IMR-90 (cell line): ENCODE results near the gene EGFL7. TPM values are rescaled to one million over a fixed set of nuclear protein-coding genes. Genes with fewer than 3 reads are reported as not detected.

Experiments
- ATAC-seq: fragments of 200-7000 bp; cut with Tn5 transposase; 2 replicates; pipeline ENCODE4 v1.9.1; 2020; ENCODE audit warnings: low read depth, mild to moderate bottlenecking, moderate library complexity
- BruUV-seq: library from RNA; stranded (reverse); fragments of 400-500 nt; replicated peaks from 2 replicates; lab custom pipeline; 2021; lab: Mats Ljungman, UMichigan
- CTCF ChIA-PET: fragments of 300-600 bp; formaldehyde crosslinking; extraction: SDS; loops from one replicate; lab custom pipeline; 2021; ENCODE audit warnings: antibody characterized with exemption; lab: Yijun Ruan, JAX
- POLR2A ChIA-PET: fragments of 300-600 bp; sonication (Branson Sonifier 250); formaldehyde crosslinking; loops from one replicate; lab custom pipeline; 2022; ENCODE audit warnings: antibody characterized with exemption; ENCODE audit not compliant: unreplicated experiment; lab: Charles Lee
- DNase-seq: peaks from one replicate; pipeline ENCODE4 v3.0.0; 2013
- H2AFZ ChIP-seq: replicated peaks from 2 replicates; pipeline ENCODE3; 2013; ENCODE audit warnings: low read length, mild to moderate bottlenecking; ENCODE audit not compliant: poor library complexity
- H2AK5ac ChIP-seq: 2 replicates; pipeline ENCODE4 v1.6.1; 2013; ENCODE audit warnings: low read depth, low read length, inconsistent platforms
- H2AK9ac ChIP-seq: replicated peaks from 2 replicates; pipeline ENCODE3; 2013; ENCODE audit warnings: mild to moderate bottlenecking, low read depth, low read length, moderate library complexity; ENCODE audit not compliant: poor library complexity
- H2BK120ac ChIP-seq: 2 replicates; pipeline ENCODE4 v1.6.1; 2013; ENCODE audit warnings: low read depth, low read length, inconsistent platforms
- H2BK15ac ChIP-seq: 3 replicates; pipeline ENCODE4 v1.6.1; 2013; ENCODE audit warnings: low read depth, low read length, inconsistent platforms
- H2BK20ac ChIP-seq: 2 replicates; pipeline ENCODE4 v1.6.1; 2013; ENCODE audit warnings: low read depth, mild to moderate bottlenecking, inconsistent platforms, low read length, moderate library complexity
- H2BK5ac ChIP-seq: 2 replicates; pipeline ENCODE4 v1.6.1; 2013; ENCODE audit warnings: mild to moderate bottlenecking, low read depth, low read length, inconsistent platforms; ENCODE audit not compliant: poor library complexity, severe bottlenecking
- H3K14ac ChIP-seq: replicated peaks from 2 replicates; pipeline ENCODE4 v1.6.1; 2013; ENCODE audit warnings: low read depth, low read length, inconsistent platforms
- H3K18ac ChIP-seq: 2 replicates; pipeline ENCODE4 v1.6.1; 2013; ENCODE audit warnings: low read depth, low read length, control low read depth
- H3K23ac ChIP-seq: 2 replicates; pipeline ENCODE4 v1.6.1; 2013; ENCODE audit warnings: low read depth, low read length, inconsistent platforms
- H3K27ac ChIP-seq: 2 replicates; pipeline ENCODE4 v1.5.1; 2013; ENCODE audit warnings: mild to moderate bottlenecking, control low read depth, low read length; ENCODE audit not compliant: insufficient read depth
- H3K27me3 ChIP-seq: 2 replicates; pipeline ENCODE4 v1.6.1; 2013; ENCODE audit warnings: low read length; ENCODE audit not compliant: control insufficient read depth, insufficient read depth
- H3K36me3 ChIP-seq: 2 replicates; pipeline ENCODE4 v1.6.1; 2013; ENCODE audit warnings: low read length, mixed read lengths; ENCODE audit not compliant: control insufficient read depth, insufficient read depth
- H3K4ac ChIP-seq: 2 replicates; pipeline ENCODE4 v1.6.1; 2013; ENCODE audit warnings: low read depth, low read length, inconsistent platforms
- H3K4me1 ChIP-seq: 2 replicates; pipeline ENCODE4 v1.6.1; 2013; ENCODE audit warnings: low read length, mixed read lengths; ENCODE audit not compliant: control insufficient read depth, insufficient read depth
- H3K4me2 ChIP-seq: 2 replicates; pipeline ENCODE4 v1.6.1; 2013; ENCODE audit warnings: low read depth, mild to moderate bottlenecking, control low read depth, low read length, moderate library complexity
- H3K4me3 ChIP-seq: 2 replicates; pipeline ENCODE4 v1.5.1; 2013; ENCODE audit warnings: low read depth, mild to moderate bottlenecking, control low read depth, low read length, moderate library complexity; ENCODE audit not compliant: insufficient read depth
- H3K56ac ChIP-seq: 2 replicates; pipeline ENCODE4 v1.6.1; 2013; ENCODE audit warnings: low read length, inconsistent platforms; ENCODE audit not compliant: insufficient read depth; ENCODE audit errors: extremely low read depth
- H3K79me1 ChIP-seq, 2 experiments: 2 replicates each; pipeline ENCODE4 v1.6.1; 2013; ENCODE audit warnings: low read length in 2 of 2, inconsistent platforms in 1 of 2, low read depth in 1 of 2
- H3K9ac ChIP-seq: 2 replicates; pipeline ENCODE4 v1.6.1; 2013; ENCODE audit warnings: low read depth, low read length, control low read depth
- H3K9me1 ChIP-seq: 2 replicates; pipeline ENCODE4 v1.6.1; 2013; ENCODE audit warnings: low read length, inconsistent platforms; ENCODE audit not compliant: insufficient read depth
- H3K9me3 ChIP-seq: 2 replicates; pipeline ENCODE4 v1.6.1; 2013; ENCODE audit warnings: low read length; ENCODE audit not compliant: control insufficient read depth, insufficient read depth
- H4K20me1 ChIP-seq: 2 replicates; pipeline ENCODE4 v1.6.1; 2013; ENCODE audit warnings: low read length, inconsistent platforms; ENCODE audit not compliant: insufficient read depth
- H4K5ac ChIP-seq: 2 replicates; pipeline ENCODE4 v1.6.1; 2013; ENCODE audit warnings: mild to moderate bottlenecking, low read depth, low read length, control low read depth
- H4K8ac ChIP-seq, 2 experiments: 2 replicates each; pipeline ENCODE4 v1.6.1; 2013; ENCODE audit warnings: low read depth in 2 of 2, low read length in 2 of 2, control low read depth in 1 of 2, inconsistent platforms in 1 of 2
- H4K91ac ChIP-seq: 2 replicates; pipeline ENCODE4 v1.6.1; 2013; ENCODE audit warnings: low read depth, low read length, inconsistent platforms; ENCODE audit not compliant: insufficient read depth
- RAD21 ChIP-seq: IDR thresholded peaks from 2 replicates; pipeline ENCODE4 v1.6.1; 2012; ENCODE audit warnings: low read length, improper control_type of control experiment
- WGBS, 2 experiments: methylation state at CpG; one replicate each; pipeline versions ENCODE4 v1.1.5 to v1.1.7; 2013; ENCODE audit warnings: missing lambda C conversion rate in 2 of 2; ENCODE audit not compliant: insufficient read length in 1 of 2; ENCODE audit errors: extremely low coverage in 2 of 2; 5-methylcytosine and 5-hydroxymethylcytosine counted together
- dilution Hi-C: fragments of 300-500 bp; cut with HindIII; formaldehyde crosslinking; loops from one replicate; pipeline ENCODE4 v1.14.3; 2018; ENCODE audit warnings: low sequenced_read_pairs; ENCODE audit not compliant: unreplicated experiment
- in situ Hi-C: fragments of 300-500 bp; cut with MboI; formaldehyde crosslinking; loops from 3 replicates; pipeline ENCODE4 v1.14.3; 2019; ENCODE audit warnings: low sequenced_read_pairs, inconsistent platforms, mixed read lengths
- intact Hi-C: fragments of 100-400 bp; cut with micrococcal nuclease; formaldehyde crosslinking; loops from 2 replicates; pipeline ENCODE4 v1.10.0; 2022
- polyA plus RNA-seq, 3 experiments: library from polyadenylated mRNA; depleted of rRNA; stranded (reverse); fragments of >200 nt; gene quantifications; 2 replicates each; pipeline ENCODE4 v1.2.3, GENCODE V29; 2012; ENCODE audit warnings: low replicate concordance in 1 of 3
- total RNA-seq: library from RNA; depleted of rRNA; stranded (reverse); fragments of >200 nt; gene quantifications from 2 replicates; pipeline ENCODE4 v1.2.3, GENCODE V29; 2012

Gene EGFL7
- total and polyA plus RNA-seq, 2 of the 4 experiments (the other 2 are of a cell fraction), result 2.2 to 10.4 TPM

GRCh38 chr9:136672431-136673087, 9.8 kb downstream of the EGFL7 start:
- Histone ChIP-seq H3K4ac (no peak overlapping the region), H4K20me1 (no peaks in the 10 kb centered on the region; the same call in none of the 2 replicates), H4K8ac (no peak overlapping the region), H3K18ac (no peak overlapping the region), H4K91ac (no peak overlapping the region), H3K9me1 (no peaks in the 10 kb centered on the region), H2BK5ac (no peak overlapping the region), H3K27me3 (no peaks in the 10 kb centered on the region; the same call in 1 of the 2 replicates), H2BK15ac (no peak overlapping the region), H4K5ac (no peak overlapping the region), H2AK5ac (no peak overlapping the region), H3K9ac (no peak overlapping the region), H3K4me1 (no peaks in the 10 kb centered on the region), H3K4me3 (no peak overlapping the region), H2BK20ac (no peak overlapping the region), H3K36me3 (peaks cover 18% of the 10 kb centered on the region; the same call in 1 of the 2 replicates), H3K14ac (no peak overlapping the region), H3K79me1 (no peaks in the 10 kb centered on the region), H3K9me3 (no peaks in the 10 kb centered on the region), H2AFZ (no peak overlapping the region), H3K27ac (no peak overlapping the region), H2AK9ac (no peak overlapping the region), H3K23ac (no peak overlapping the region), H3K56ac (no peak overlapping the region), H2BK120ac (no peak overlapping the region), H3K4me2 (no peak overlapping the region)
- POLR2A ChIA-PET, result no interaction called here
- intact Hi-C loops, result no loop called here
- no TSS peak for BruUV-seq
- ATAC-seq (no peak), DNase-seq (no peak)
- CTCF ChIA-PET, result no interaction called here
- TF ChIP-seq RAD21, result no peak
- WGBS, 2 experiments, result 40% methylated on average over 1 of the region's 14 CpGs; no CpG with 5 or more reads in 1 of the 2 experiments
- dilution Hi-C loops, result no loop called here
- in situ Hi-C loops, result no loop called here
